Measurements from ENCODE around the gene LUC7L3. TPM values are rescaled to one million over a fixed set of nuclear protein-coding genes. Genes with fewer than 3 reads are reported as not detected.

Gene LUC7L3
- total RNA-seq, 1 experiment from 2014 or later: 63.2 TPM

Other genes starting within 250 kb of the LUC7L3 start
- gene RSAD1, start 240.7 kb upstream of the LUC7L3 start, total RNA-seq (2014; rRNA removed; shearing (Covaris generic)): 16.0 and 16.6 TPM in 2 replicates
- not detected in 2 replicates for gene MYCBPAP, start 211.2 kb upstream of the LUC7L3 start, total RNA-seq (2014; rRNA removed; shearing (Covaris generic))
- gene EPN3, start 186.9 kb upstream of the LUC7L3 start, total RNA-seq (2014; rRNA removed; shearing (Covaris generic)): 0.14 TPM in 1 of 2 replicates, not detected in the other
- 80.7 and 97.7 TPM in 2 replicates for gene SPATA20, start 172.4 kb upstream of the LUC7L3 start, total RNA-seq (2014; rRNA removed; shearing (Covaris generic))
- gene CACNA1G, start 158.9 kb upstream of the LUC7L3 start, total RNA-seq (2014; rRNA removed; shearing (Covaris generic)): 0.17 and 0.81 TPM in 2 replicates
- gene ABCC3, start 84.7 kb upstream of the LUC7L3 start, total RNA-seq (2014; rRNA removed; shearing (Covaris generic)): 28.1 and 35.0 TPM in 2 replicates
- 43.4 and 54.6 TPM in 2 replicates for gene ANKRD40, start 11.7 kb upstream of the LUC7L3 start, total RNA-seq (2014; rRNA removed; shearing (Covaris generic))
- gene ANKRD40CL, start 47.9 kb downstream of the LUC7L3 start, total RNA-seq (2014; rRNA removed; shearing (Covaris generic)): not detected in 2 replicates
- gene WFIKKN2, start 116.0 kb downstream of the LUC7L3 start, total RNA-seq (2014; rRNA removed; shearing (Covaris generic)): not detected in 2 replicates
- 7.2 and 8.1 TPM in 2 replicates for gene TOB1, start 146.8 kb downstream of the LUC7L3 start, total RNA-seq (2014; rRNA removed; shearing (Covaris generic))